Natural killer cell treated with Interleukin-12 subunit alpha and Interleukin-12 subunit beta and Interleukin-15 and Interleukin-18, amount 100 ng/mL, for 72 hours (primary cell): ENCODE results near the gene SLC16A6. TPM values are rescaled to one million over a fixed set of nuclear protein-coding genes. Genes with fewer than 3 reads are reported as not detected.
A peak's percentile ranks its signal among the peaks of the same experiment; 100 is the strongest.
"Not testable (repeated sequence)": the region's sequence is repeated elsewhere in the genome, so short reads cannot be mapped to it uniquely, and the experiment has no call there.

Experiments used
- ATAC-seq, 2 donors: fragments of 150-1000 bp; cut with Tn5 transposase in 1 of 2; sonication (Bioruptor Pico), chemical (Tn5 transposase) in 1 of 2; 2 replicates each; pipeline ENCODE4 v1.10.0; 2021
- DNase-seq: peaks from one replicate; pipeline ENCODE4 v3.0.0; 2022; ENCODE audit warnings: low spot score
- H3K27ac Mint-ChIP-seq, 2 donors: 1 replicate in 1 of 2; 2 replicates in 1 of 2; pipeline ENCODE4 v1.8.0; 2022; ENCODE audit warnings: mixed read lengths in 2 of 2, mild to moderate bottlenecking in 1 of 2, moderate library complexity in 1 of 2
- H3K27me3 Mint-ChIP-seq, 2 donors: 1 replicate in 1 of 2; 2 replicates in 1 of 2; pipeline ENCODE4 v1.8.0; 2022; ENCODE audit warnings: mixed read lengths in 2 of 2
- H3K36me3 Mint-ChIP-seq: one replicate; pipeline ENCODE4 v1.8.0; 2022; ENCODE audit warnings: mixed read lengths
- H3K4me1 Mint-ChIP-seq, 2 donors: 1 replicate in 1 of 2; 2 replicates in 1 of 2; pipeline ENCODE4 v1.8.0; 2022; ENCODE audit warnings: low read depth in 2 of 2, mixed read lengths in 2 of 2, mild to moderate bottlenecking in 1 of 2
- H3K4me3 Mint-ChIP-seq: one replicate; pipeline ENCODE4 v1.8.0; 2022; ENCODE audit warnings: mixed read lengths
- H3K9me3 Mint-ChIP-seq: 2 replicates; pipeline ENCODE4 v1.8.0; 2022; ENCODE audit warnings: mixed read lengths
- total RNA-seq, 2 donors: library from RNA; stranded (reverse); gene quantifications; one replicate each; pipeline ENCODE4 v1.2.3, GENCODE V29; 2022

SLC16A6 gene
- total RNA-seq, 2 donors from 2014 or later = 2.4 to 5.8 TPM

- H3K4me1 Mint-ChIP-seq = peaks cover 42% of the 10 kb centered on the region in 2 donors
- H3K27me3 Mint-ChIP-seq = no peaks in the 10 kb centered on the region
- peak overlapping the region in 1 of 2 donors; percentile 29 for H3K27ac Mint-ChIP-seq
- ATAC-seq (no peak), DNase-seq (no peak)
- H3K4me3 Mint-ChIP-seq = no peak overlapping the region
- peaks cover 4% of the 10 kb centered on the region for H3K9me3 Mint-ChIP-seq
- H3K36me3 Mint-ChIP-seq = peaks cover 4% of the 10 kb centered on the region
These were observed 29.5 kb upstream of the SLC16A6 start for GRCh38 chr17:68320311-68320865.

DNA sequence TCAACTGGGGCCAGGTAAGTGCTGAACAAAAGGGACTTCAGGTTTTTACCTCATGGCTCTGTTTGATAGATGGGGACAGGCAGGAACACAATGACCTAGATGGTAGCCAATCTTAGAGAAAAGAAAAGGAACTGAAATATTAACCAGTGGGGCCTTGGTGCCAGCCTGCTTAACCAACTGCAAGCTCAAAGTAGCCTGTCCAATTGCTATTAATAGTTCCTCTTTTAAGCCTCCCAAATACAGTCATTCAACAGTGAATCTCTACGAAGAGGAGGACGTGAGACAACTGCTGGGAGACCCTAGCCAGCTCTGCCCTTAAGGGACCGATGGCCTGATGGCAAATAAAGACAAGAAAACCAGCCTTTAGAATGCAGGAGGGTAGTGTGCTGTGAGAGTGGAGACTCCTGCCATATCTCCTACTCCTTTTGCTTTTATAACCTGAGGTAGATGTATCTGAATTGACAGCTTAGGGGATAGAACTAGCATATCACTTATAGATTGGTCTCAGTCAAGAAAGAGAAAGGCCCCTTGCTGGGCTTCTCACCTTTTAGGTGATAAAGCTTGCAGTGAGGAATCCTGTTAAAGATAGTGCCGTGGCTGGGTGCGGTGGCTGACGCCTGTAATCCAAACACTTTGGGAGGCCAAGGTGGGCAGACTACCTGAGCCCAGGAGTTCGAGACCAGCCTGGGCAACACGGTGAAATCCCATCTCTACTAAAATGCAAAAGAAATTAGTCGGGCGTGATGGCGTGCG lies 28.7 kb upstream of the SLC16A6 start:
- Mint-ChIP-seq H3K9me3 (peaks cover 4% of the 10 kb centered on the region), H3K4me1 (peaks cover 49 to 50% of the 10 kb centered on the region in 2 donors), H3K36me3 (peaks cover 4% of the 10 kb centered on the region), H3K27me3 (no peaks in the 10 kb centered on the region), H3K4me3 (no peak overlapping the region), H3K27ac (peak overlapping the region in 1 of 2 donors; percentile 29)
- ATAC-seq (no peak), DNase-seq (no peak)

DNA sequence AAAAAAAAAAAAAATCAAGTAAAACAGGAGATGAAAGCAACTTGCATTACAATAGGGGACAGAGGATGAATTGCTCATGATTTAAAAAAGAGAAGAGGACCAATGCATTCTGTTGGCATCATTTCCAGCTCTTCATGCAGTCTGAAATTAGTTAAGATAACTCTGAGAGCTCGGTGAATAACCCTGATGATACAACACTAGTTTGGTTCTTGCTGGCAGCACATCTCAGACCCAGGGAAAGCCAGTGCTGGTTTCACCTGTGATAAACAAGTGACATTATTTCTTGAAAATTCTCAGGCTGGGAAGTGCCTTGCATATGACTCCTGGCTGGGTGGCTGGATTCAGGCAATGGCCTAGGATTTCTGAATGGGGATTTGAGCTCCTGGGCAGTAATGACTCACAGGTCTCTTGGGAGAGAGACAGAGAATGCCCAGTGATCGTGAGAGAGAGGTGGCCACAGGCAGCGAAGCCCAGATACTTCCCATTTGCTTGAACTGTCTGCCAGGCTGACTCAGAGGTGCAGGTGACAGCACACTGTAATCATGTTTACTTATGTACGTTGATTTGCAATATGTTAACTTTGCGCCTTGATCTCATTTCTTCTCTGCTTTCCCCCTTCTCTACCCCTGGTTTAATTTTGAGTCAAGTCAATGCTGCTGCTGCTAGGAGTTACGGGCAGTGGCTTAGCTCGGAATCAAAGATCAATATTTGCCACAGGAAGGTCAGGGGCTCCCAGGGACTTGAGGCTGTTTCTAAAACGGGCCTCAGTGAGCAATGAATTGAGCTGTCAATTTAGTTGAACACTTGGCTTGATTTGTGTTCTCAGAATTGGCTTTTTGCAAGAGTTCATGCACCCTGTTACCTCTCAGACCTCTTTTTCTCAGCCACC lies 27.4 kb upstream of the SLC16A6 start:
- peaks cover 4% of the 10 kb centered on the region for H3K36me3 Mint-ChIP-seq
- no peak overlapping the region for H3K4me3 Mint-ChIP-seq
- H3K9me3 Mint-ChIP-seq = peaks cover 4% of the 10 kb centered on the region
- no peak for ATAC-seq
- H3K4me1 Mint-ChIP-seq = peaks cover 49 to 58% of the 10 kb centered on the region in 2 donors
- no peak overlapping the region for H3K27ac Mint-ChIP-seq
- no peaks in the 10 kb centered on the region for H3K27me3 Mint-ChIP-seq
- no peak for DNase-seq

- Mint-ChIP-seq H3K27me3 (no peaks in the 10 kb centered on the region), H3K4me3 (no peak overlapping the region), H3K36me3 (peaks cover 4% of the 10 kb centered on the region), H3K27ac (no peak overlapping the region), H3K4me1 (peaks cover 55 to 65% of the 10 kb centered on the region in 2 donors), H3K9me3 (peaks cover 4% of the 10 kb centered on the region)
- DNase-seq (no peak), ATAC-seq (no peak)
These were observed 26.5 kb upstream of the SLC16A6 start for GRCh38 chr17:68317458-68317857.

DNA sequence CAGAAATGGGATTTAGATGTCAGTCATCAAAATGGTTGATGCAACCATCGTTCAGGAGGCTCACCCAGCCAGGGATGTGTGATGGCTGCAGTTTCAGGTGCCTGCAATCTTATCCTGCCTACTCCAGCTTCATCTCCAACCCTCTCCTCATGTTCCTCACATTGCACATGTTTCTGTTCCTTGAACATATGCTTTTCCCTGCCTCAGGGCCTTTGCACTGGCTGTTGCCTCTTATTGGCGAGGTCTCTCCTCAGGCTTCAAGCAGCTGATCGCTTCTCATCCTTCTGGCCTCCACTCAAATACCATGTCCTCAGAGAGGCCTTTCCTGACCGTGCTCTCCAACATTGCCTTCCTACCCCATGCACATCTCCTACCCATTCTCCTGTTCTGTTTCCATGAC lies 25.0 kb upstream of the SLC16A6 start:
- Mint-ChIP-seq H3K27ac (peak overlapping the region in 1 of 2 donors; percentile 1), H3K36me3 (peaks cover 4% of the 10 kb centered on the region), H3K27me3 (no peaks in the 10 kb centered on the region), H3K4me3 (peak overlapping the region; percentile 21), H3K4me1 (peaks cover 68 to 78% of the 10 kb centered on the region in 2 donors), H3K9me3 (peaks cover 4% of the 10 kb centered on the region)
- ATAC-seq (no peak), DNase-seq (no peak)

- Mint-ChIP-seq H3K27me3 (no peaks in the 10 kb centered on the region), H3K36me3 (peaks cover 4% of the 10 kb centered on the region), H3K4me1 (peaks cover 69 to 78% of the 10 kb centered on the region in 2 donors), H3K4me3 (peak overlapping the region; percentile 54), H3K9me3 (peaks cover 4% of the 10 kb centered on the region), H3K27ac (peak overlapping the region; percentile 15 to 56)
- ATAC-seq (peak in 1 of 2 donors; percentile 41), DNase-seq (no peak)
These were observed 24.1 kb upstream of the SLC16A6 start for GRCh38 chr17:68314916-68315535.

DNA sequence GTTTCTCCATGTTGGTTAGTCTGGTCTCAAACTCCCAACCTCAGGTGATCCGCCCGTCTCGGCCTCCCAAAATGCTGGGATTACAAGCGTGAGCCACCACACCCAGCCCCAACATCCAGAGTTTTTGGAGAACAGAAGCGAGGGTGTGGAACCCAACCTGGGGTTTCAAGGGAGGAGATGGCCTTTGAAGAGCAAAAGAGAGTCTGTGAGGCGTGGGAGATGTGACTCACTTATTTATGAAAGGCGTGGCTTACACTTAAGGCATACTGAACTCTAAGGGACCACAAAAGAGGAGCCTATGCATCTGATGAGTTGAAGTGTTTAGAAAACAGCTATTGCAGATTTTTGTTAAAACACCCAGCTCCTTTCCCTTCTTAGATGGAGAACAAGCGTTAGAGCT lies 19.2 kb upstream of the SLC16A6 start:
- peaks cover 42 to 50% of the 10 kb centered on the region in 2 donors for H3K4me1 Mint-ChIP-seq
- no peaks in the 10 kb centered on the region for H3K27me3 Mint-ChIP-seq
- no peak overlapping the region for H3K27ac Mint-ChIP-seq
- ATAC-seq (peak in 1 of 2 donors; percentile 51), DNase-seq (no peak)
- no peaks in the 10 kb centered on the region for H3K9me3 Mint-ChIP-seq
- no peak overlapping the region for H3K4me3 Mint-ChIP-seq
- H3K36me3 Mint-ChIP-seq = no peaks in the 10 kb centered on the region

DNA sequence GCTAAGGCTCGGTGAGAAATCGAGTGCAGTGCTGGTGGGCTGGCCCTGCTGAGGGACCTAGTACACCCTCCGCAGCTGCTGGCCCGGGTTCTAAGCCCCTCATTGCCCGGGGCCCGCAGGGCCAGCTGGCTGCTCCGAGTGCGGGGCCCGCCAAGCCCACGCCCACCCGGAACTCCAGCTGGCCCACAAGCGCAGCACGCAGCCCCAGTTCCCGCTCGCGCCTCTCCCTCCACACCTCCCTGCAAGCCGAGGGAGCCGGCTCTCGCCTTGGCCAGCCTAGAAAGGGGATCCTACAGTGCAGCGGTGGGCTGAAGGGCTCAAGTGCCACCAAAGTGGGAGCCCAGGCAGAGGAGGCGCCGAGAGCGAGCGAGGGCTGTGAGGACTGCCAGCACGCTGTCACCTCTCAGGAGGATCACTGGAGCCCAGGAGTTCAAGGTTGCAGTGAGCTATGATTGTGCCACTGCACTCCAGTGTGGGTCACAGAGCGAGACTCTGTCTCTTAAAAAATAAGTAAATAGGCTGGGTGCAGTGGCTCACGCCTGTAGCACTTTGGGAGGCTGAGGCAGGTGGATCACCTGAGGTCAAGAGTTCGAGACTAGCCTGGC lies 18.2 kb upstream of the SLC16A6 start:
- not testable (repeated sequence) for DNase-seq, H3K36me3 Mint-ChIP-seq, H3K4me3 Mint-ChIP-seq, H3K27me3 Mint-ChIP-seq, ATAC-seq, H3K9me3 Mint-ChIP-seq, H3K27ac Mint-ChIP-seq
- H3K4me1 Mint-ChIP-seq = peaks cover 36 to 44% of the 10 kb centered on the region in 2 donors

DNA sequence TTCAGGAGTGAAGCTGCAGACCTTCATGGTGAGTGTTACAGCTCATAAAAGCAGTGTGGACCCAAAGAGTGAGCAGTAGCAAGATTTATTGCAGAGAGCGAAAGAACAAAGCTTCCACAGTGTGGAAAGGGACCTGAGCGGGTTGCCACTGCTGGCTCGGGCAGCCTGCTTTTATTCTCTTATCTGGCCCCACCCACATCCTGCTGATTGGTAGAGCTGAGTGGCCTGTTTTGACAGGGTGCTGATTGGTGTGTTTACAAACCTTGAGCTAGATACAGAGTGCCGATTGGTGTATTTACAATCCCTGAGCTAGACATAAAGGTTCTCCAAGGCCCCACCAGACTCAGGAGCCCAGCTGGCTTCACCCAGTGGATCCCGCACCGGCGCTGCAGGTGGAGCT lies 17.6 kb upstream of the SLC16A6 start:
- H3K27ac Mint-ChIP-seq = peak overlapping the region in 1 of 2 donors; percentile 60
- not testable (repeated sequence) for H3K4me3 Mint-ChIP-seq, H3K36me3 Mint-ChIP-seq, H3K27me3 Mint-ChIP-seq, DNase-seq, ATAC-seq, H3K9me3 Mint-ChIP-seq
- peaks cover 33 to 38% of the 10 kb centered on the region in 2 donors for H3K4me1 Mint-ChIP-seq

GRCh38 chr17:68307443-68307842 lies 16.5 kb upstream of the SLC16A6 start:
- Mint-ChIP-seq H3K4me3 (no peak overlapping the region), H3K27me3 (no peaks in the 10 kb centered on the region), H3K4me1 (peaks cover 28 to 29% of the 10 kb centered on the region in 2 donors), H3K36me3 (no peaks in the 10 kb centered on the region), H3K27ac (peak overlapping the region in 1 of 2 donors; percentile 37), H3K9me3 (no peaks in the 10 kb centered on the region)
- DNase-seq = no peak
- no peak for ATAC-seq

DNA sequence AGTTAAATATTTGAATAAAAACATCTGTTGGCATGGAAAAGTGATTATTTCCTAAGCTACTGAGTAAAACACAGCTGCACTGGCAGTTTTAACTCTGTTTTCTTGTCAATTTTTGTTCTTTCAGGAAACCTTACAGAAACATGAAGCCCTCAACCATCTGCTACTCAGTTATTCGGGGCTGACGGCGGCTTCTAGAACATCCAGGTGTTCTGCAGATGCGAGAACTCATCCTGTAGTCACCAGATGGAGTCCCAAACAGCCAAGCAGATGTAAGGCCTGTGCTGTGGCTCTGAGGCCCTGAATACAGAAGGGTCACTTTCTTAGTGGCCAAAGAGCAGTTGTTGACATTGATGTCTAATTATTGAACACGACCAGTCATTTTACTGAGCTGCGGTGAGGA lies 15.9 kb upstream of the SLC16A6 start:
- Mint-ChIP-seq H3K9me3 (no peaks in the 10 kb centered on the region), H3K36me3 (no peaks in the 10 kb centered on the region), H3K4me1 (peaks cover 25% of the 10 kb centered on the region in 2 donors), H3K27ac (peak overlapping the region in 1 of 2 donors; percentile 37), H3K4me3 (no peak overlapping the region), H3K27me3 (no peaks in the 10 kb centered on the region)
- DNase-seq (no peak), ATAC-seq (no peak)

GRCh38 chr17:68305142-68305541 lies 14.2 kb upstream of the SLC16A6 start:
- DNase-seq = no peak
- H3K27ac Mint-ChIP-seq = no peak overlapping the region
- no peak overlapping the region for H3K4me3 Mint-ChIP-seq
- no peaks in the 10 kb centered on the region for H3K27me3 Mint-ChIP-seq
- peaks cover 13 to 14% of the 10 kb centered on the region in 2 donors for H3K4me1 Mint-ChIP-seq
- no peaks in the 10 kb centered on the region for H3K9me3 Mint-ChIP-seq
- no peak for ATAC-seq
- H3K36me3 Mint-ChIP-seq = no peaks in the 10 kb centered on the region

DNA sequence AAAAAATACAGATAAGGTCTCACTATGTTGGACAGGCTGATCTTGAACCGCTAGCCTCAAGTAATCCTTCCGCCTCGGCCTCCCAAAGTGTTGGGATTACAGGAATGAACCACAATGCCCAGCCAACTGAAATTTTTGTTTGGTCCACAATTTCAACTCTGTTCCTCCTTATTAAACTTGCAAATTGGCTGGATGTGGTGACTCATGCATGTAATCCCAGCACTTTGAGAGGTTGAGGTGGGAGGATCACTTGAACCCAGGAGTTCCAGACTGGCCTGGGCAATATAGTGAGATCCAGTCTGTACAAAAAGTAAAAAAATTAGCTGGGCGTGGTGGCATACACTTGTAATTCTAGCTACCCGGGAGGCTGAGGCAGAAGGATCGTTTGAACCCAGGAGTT lies 13.8 kb upstream of the SLC16A6 start:
- H3K36me3 Mint-ChIP-seq = no peaks in the 10 kb centered on the region

More for the DNA sequence above, 13.8 kb upstream of the SLC16A6 start:
- ATAC-seq (no peak), DNase-seq (no peak)
- Mint-ChIP-seq H3K27ac (no peak overlapping the region), H3K9me3 (no peaks in the 10 kb centered on the region), H3K4me3 (no peak overlapping the region), H3K27me3 (no peaks in the 10 kb centered on the region), H3K4me1 (peaks cover 11 to 13% of the 10 kb centered on the region in 2 donors)
